Measurements from ENCODE around the gene ENPP4.

- TF ChIP-seq CTCF (conservative IDR thresholded peaks at IDR 0.05; ENCODE audit: low read length) (no peak), EZH2phosphoT487 (IDR thresholded peaks at IDR 0.05; ENCODE audit: borderline replicate concordance) (no peak)
These were observed 42.4 kb downstream of the ENPP4 start for GRCh38 chr6:46172176-46172575.

Measured in Loucy (cell line).